Measurements from ENCODE around the gene DDX10.

Gene DDX10

DNA sequence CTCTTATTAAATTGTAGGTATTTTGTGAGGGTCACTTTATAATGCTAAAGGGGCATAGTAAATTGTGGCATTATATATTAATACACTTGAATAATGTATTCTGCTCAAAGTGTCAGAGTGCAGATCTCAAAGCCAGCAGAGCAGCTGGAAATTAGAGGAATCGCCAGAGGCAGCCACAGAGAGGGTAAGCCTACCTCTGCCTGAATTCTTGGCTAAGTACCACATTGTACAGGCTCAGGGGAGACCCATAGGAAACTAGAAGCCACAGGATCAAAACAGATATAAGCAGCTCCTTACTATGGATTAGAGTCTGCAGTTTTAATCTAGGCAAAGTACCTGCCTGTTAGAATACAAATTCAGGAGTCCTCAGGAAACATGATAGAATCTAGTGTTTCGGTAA lies 249.3 kb downstream of the DDX10 start:
- no peak for DNase-seq

DNA sequence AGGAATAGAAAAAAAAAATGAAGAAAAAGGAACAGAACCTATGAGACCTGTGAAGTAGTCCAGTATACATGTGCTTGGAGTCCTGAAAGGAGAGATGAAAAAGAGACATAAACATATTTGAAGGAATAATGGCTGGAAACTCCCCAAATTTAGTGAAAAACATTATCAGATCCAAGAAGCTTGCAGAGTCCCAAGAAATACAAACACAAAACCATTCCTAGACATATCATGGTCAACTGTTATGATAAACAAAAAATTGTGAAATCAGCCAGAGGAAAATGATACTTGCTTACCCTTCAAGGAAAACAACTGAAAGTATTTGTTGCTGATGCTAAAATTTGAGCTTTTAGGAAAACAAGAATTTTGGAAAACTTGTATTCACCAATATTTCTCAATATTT lies 250.1 kb downstream of the DDX10 start:
- no peak for DNase-seq

DNA sequence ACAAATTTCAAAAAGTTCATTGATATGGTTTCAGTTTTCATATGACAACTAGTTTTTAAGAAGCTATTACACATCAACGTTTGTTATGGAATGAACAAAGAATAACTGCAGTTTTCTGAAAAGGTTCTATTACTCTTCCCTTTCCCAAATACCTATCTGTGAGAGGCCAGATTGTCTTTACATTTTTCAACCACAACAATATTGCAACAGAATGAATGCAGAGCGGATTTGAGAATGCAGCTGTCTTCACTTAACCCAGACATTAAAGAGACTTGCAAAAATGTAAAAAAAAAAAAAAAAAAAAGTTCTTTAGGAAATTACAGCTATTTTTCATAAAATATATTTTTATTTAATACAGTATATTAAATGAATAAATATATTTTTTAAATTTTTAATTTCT lies 250.8 kb downstream of the DDX10 start:
- no peak for DNase-seq

DNA sequence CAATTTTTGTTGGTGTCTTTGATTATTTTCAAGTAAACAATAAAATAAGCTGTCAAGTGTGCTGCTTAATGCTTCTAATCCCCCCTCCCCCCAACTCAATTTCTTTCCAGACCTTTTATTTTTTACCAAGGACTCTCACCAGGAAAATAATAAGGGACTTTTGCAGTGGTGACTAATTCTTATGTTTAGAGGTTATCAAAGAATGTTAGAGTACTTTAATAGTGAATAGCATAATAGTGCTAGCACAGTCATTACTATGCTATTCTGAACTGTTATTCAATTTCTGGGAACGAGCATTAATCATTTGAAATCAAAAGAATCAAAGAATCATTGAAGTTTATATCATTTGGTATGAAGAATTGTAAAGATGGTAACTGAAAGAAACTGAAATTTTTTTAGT lies 251.4 kb downstream of the DDX10 start:
- no peak for DNase-seq

DNA sequence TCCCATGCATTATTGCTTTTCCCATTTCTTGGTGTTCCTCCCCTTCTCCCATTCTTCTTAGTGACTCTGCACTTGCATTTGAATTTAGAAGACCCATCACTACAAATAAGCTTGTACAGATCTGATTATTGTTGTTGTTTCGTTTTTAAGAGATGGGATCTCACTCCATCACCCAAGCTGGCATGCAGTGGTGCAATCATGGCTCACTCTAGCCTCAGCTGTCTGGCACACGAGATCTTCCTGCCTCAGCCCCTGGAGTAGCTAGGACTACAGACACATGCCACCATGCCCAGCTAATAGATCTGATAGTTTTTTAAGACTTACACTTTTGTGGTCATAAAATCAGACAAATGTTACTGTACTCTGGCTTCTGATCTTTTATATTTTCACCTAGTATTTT lies 252.1 kb downstream of the DDX10 start:
- no peak for DNase-seq

DNA sequence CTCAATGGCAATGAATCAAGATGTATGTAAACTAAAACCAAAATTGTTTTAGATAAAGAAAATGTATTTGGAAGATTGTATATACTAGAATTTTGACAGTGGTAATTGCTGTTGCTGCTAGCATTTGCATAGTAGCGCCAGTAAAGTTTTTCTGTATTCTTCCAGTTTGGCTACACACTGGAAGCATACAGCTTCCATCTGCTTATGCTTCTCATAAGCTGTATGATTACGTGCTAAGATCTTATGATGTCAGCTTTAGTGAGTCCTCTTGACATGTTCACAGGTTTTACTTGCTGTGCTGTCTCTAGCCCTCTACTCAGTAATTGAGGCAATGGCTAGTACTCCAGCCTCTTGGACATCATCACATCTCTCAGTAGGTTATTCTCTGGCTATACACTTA lies 256.3 kb downstream of the DDX10 start:
- DNase-seq, result no peak

DNA sequence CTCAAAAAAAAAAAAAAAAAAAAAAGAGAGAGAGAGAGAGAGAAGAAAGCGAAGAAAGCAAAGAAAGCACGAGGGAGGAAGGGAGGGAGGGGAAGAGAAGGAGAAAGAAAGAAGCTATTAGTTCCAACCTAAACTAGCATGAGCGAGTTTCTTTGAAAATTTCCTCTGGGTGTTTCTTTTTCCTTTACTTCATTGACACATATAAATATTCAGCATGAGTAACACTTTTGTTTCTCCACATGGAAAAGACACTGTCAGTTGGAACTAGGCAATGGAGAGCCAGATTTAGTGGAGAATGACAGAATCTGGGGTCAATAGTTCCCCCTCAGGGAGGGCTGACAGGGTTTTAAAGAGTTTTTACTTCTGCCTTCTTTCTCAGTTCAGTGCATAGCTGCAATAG lies 257.4 kb downstream of the DDX10 start:
- DNase-seq, result no peak

DNA sequence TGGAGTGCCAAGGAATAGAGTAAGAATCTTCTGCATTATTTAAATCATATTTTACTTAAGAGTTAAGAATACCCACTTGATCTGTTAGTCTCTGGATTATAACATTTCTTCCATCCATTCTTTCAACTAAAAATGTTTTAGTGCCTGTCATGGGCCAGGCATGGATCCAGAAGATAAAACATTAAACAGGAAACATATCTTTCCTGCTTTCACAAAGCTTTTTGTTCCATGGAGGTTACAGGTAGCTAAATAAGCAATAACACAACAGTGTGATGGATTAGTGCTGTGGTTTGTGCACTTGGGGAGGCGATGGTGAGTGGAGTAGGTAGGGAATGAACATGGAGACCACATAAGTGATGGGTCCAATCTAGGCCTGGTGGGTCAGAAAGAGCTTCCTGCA lies 258.5 kb downstream of the DDX10 start:
- DNase-seq, result no peak

DNA sequence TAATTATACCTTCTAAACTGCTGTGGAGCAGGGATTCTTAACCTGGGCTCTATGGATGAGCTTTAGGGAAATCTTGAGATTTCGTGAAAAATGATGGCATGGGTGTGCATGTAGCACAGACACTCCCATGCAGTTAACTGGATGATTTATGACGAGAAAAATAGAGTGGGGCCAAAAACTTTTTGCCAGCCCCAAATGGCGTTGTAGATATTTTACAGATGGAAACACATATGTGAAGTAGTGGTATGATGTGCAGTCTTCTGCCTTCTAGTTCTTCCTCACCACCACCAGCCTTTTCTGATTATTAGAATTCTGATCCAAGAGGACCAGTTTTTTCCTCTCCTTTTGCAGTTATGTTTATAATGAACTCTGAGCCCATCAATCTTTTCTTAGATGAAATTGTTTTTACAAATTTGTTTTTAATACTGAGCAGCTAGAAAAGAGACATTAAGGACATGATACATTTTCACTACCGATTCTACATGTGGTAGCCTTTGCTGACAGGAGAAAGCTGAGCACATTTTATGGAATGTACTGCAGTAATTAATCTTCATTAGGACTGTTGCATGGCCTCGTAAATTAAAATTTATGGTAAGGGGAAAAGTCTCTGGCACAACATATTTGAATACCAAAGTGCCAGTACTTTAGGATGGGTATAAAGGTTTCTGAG lies 261.4 kb downstream of the DDX10 start:
- DNase-seq, result no peak

DNA sequence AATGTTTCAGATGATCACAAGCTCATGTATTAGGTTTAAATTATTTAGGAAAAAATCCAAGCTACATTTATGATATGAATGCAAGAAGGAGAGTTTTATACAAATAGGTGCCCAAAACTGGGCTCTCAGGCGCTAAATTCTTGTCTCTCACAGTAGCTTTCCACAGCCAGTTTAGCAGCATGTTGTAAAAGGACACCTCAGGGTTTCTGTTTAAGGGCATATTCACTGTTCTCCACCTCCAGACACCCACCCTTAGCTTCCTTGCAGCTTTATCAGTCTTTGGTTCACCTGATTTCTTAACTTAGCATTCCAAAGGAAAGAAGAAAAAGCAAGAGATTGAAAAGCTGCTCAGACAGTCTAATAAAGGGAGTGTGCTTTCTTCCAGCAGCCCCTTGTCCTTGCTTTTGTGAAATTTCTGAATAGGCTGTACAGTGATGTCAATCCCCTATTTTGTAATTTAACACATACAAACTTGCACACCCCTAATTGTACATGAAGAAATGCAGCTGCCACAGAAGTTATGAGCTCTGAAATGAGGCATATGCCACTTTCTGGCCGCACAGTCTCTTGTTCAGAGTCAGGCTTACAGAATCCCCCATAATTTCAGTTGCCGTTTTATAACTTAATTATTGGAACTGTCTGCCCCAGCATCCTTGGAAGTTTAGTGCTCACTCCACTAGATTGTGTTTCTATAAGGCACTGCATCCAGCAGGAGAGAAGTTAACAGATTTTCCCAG lies 262.1 kb downstream of the DDX10 start:
- no peak for DNase-seq

DNA sequence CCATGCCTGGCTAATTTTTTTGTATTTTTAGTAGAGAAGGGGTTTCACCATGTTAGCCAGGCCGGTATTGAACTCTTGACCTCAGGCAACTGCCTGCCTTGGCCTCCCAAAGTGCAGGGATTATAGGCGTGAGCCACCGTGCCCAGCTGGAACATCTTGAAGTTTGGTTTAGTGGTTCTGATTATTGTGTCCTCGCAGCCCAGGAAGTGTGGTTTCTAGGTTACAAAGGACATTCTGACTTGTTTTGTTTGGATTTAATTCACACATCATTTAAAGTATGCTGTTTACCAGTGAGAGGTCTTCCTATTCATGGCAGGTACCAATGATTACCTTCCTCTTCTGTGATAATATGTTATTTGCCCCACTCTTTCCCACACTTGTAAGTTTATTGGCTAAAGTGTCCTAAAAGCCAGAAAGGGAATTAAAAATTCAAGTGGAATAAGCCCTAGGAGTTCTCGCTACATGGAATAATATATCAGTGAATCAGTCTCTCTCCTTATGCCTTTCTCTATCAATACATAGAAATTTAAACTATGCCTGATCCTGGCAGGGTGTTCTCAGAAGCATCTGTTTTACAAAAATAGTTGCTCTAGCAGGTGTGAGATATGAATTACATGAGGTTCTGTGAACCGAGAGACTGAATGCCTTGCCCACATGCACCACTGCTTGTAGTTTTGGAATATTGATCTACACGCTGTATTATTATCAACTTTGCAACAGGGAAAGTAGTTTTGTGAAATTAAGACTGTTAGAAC lies 263.1 kb downstream of the DDX10 start:
- no peak for DNase-seq

DNA sequence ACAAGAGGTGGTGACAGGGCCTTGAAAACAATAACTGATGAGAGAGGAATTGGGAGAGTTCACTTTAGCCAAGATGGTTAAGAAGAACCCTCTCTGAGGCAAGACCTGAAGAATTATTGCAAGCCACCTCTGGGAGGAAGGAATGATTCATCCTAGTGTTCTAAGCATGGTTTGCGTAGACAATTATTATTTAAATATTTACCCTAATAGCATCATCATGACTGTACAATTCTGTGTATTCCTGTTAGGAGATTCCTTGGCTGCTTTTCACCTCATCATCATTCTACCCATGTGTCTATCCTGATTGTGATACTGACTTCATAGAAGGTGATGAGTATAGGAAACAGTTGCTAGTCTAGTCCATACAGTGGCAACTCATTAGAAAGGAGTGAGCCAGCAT lies 264.4 kb downstream of the DDX10 start:
- DNase-seq, result no peak

DNA sequence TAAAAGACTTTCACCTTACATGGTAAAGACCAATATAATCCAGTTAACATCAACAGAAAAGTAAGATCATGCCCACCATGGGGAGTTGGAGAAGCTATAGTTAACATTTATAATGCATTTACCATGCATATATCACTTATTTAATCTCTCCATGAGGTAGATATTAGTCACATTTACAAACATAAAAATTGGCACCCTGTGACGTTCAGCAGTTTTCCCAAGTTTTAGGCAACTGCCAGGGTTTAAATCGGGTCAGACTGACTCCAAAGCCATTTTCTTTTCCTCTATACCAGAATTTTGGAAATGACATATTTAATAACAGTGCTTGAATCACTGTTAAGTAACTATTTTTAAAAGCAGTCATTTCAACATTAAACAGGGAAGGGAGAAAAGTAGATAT lies 266.3 kb downstream of the DDX10 start:
- DNase-seq, result no peak

DNA sequence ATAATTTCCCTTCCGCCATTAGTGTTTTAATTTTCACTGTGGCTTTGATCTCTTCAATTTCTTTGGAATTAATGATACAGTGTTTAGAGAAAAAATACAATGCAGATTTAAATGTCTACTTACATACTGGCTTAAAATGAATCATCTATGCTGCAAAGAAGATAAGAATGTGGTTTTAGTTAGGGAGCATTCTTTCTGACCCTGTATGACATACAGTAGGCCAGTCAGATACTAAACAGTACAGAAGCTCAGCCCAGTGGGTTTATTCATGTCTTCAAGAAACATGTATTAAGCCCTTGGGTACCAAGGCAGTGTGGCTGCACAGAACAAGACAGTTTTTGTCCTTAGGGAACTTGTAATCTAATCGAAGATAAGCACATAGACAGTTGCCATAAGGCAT lies 268.8 kb downstream of the DDX10 start:
- DNase-seq, result no peak

DNA sequence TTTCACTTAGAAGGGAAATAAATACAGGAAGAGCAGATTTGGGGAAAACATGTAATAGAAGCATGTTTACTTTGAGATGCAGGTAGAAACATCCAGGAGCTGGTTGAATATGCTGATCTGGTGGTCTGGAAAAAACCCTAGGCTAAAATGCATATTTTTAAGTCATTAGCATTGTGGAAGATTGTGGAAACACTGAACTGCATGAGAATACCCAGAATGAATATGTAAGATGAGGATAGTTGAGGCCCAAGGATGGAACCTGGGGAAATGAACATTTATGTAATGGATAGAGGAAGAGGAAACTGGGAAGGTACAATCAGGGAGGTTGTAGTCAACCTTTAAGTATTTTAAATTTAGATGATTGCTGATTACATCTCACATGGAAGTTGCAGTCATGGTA lies 269.4 kb downstream of the DDX10 start:
- no peak for DNase-seq

DNA sequence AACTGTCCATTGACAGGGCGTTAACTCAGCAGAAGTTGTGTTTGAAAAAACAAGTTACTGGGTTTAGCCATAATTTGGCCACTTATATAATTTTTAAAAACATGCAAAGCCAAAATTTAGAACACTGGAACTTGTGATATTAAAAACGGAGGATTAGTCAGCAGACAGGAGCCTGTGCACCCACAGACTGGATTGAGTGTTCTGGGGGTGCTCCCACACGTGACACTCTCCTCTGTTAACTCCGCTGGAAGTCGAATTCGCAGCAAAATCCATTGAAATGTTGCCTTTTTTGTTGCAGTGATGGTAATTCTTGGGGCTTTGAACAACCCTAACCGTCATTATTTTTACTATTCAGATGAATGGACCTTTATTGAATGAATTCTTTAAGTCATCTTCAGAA lies 269.8 kb downstream of the DDX10 start:
- DNase-seq, result no peak

DNA sequence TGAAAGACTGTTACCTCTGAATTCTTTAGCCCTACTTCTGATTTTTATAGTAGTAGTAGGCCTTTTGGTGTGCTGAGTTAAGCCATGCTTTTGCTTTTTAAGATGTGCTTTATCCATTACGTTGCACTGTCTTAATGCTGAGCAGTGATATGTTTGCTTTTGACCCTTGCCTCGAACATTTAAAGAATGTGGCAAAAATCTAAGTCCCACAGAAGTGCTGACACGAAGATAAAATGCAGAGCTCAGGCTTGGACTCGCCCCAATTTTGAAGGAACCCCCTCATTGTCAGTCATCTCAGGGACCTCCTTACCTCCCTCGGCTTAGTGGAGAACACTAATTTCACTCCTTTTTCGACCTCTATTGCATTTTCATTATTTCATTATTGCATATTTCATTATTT lies 272.9 kb downstream of the DDX10 start:
- no peak for DNase-seq

DNA sequence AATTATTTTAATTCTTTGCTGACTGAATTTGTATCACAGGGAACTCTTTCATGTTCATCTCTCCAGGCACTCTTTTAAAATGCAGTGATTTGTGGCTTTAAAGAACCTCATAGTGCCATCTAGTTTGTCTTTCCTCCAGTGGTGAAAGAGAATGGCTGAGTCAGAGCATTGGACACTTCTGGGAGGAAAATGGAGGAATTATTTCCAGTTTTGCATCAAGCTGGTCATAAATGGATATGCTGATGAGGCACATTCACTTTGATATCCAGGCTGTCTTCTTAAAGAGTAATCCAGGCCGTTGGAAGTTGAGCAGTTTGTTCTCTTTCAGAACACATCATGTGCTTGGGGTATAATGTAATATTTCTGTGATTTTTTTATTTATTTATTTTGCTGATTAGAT lies 273.7 kb downstream of the DDX10 start:
- no peak for DNase-seq

DNA sequence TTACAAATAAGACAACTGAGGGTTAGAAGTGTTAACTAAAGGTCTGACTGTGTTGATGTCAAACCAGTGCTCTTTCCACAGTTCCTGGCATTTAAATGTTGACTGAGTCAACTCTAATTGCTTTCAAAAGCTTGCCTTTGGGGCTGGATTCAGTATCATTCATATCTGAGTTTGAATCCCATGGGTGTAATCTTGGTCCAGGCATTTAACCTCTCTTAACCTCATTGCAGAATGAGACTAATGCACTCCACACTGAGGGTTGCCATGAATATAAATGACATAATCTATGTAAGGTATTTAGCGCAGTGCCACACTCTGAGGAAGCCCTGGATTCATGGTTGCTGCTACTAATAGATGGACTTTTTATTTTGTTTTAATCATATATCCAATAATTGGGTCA lies 274.3 kb downstream of the DDX10 start:
- DNase-seq, result no peak

DNA sequence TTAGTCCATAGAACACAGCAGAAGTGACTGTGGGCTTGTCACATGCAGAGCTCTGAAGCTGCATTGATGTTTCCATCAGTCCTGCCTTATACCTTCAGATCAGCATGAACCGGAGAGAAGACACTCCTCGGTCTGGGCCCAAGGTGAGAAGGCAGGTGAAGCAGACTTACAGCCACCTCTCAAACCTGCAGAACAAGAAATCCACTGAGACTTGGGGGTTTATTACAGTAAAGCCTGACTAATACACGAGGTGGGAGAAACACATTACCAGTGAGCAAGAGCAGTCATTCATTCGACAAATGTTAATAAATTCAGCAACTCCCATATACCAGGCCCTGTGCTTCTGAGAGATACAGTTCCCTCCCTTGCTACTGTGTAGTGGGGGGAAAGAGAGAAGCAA lies 279.0 kb downstream of the DDX10 start:
- no peak for DNase-seq

DNA sequence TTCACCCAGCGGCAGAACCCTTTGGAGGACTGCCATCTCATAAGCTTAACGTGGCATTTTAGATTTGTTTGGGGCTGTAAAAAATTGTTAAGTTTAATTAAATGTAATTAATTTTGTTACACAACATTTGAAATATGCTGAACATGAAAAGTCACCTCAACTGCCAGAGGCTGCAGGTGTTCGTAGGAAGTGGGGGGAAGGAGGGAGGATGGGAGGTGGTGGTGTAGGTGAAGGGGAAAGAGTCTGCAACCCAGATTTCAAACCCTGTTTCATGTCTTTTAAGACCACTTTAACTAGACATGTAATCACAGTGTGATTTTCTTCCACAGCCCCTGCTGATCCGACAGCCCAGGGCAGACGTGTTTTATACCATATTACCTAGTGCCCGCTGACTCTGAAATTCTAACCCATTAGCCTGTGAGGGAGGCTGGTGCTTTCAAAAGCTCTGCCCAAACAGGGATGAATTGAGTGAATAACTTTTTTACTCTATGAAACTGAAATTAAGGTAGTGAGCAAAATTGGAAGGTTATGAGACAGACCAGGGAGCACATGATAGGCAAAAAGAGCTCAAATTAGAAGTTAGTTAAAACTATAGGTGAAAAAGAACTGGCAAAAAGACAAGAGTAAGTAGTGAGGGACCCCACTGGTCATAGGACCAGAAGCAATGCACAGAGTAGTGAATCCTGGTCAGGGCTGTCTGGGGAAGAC lies 279.8 kb downstream of the DDX10 start:
- DNase-seq, result no peak

DNA sequence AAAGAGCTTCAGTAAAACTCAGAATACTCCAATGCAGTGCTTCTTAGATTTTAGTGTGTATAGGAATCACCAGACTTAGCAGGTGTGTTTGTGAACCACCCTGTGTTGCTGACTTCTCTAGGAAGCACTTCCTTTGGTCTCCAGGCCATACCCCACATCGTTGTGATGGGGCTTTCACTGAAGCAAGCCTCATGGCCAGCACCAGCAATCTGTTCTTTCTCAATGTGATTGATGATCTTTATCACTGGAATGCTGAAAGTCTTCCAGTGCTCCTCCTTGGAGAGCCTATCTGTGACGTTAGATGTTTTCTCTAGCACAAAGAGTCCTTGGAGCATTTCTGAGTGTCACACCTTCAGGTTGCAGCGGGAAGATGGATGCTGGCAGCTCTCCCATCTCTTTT lies 280.5 kb downstream of the DDX10 start:
- DNase-seq, result no peak
